Measurements from ENCODE around the gene GPR132. TPM values are rescaled to one million over a fixed set of nuclear protein-coding genes. Genes with fewer than 3 reads are reported as not detected.
A peak's percentile ranks its signal among the peaks of the same experiment; 100 is the strongest.

Gene GPR132
- total RNA-seq, 1 donor from 2014 or later: 7.2 TPM

DNA sequence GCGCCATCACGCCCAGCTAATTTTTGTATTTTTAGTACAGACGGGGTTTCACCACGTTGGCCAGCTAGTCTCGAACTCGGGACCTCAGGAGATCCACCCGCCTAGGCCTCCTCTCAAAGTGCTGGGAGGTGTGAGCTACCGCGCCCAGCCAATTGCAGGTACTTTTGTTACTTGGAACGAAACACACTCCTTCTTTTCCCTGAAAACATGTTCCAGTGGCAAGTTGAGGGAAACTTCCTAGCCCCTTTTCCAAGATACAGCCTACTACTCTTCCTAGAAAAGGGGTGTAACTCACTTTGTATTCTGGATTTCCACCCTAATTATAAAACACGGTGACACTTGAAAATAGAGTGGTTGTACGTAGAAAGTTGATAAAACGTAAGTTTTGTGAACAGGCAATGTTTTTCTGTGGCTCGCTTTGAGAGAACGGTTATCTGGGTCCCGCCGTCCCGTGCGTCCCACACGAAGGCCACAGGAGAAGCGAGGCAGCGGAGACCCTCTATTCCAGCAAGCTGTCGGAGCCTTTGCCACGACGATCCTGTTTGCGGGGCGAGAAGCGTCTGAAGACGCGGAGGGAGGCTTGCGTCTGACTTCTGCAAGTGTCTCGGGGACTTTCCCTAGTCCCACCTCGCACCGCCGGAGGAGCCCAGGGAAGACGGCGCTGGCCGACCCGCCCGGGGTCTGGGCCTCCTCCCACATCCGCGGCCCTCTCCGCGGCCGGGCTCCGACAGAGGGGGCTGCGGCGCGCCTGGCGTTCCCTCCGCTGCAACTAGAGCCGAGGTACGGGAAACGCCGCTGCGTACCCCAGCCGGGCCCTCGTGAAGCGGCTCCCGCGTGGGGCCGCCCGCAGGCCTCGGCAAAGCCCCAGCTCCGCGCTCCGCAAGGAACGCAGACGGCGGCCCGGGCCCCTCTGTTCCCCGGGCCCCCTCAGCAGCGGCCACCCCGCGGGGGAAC is 45.1 kb downstream of the GPR132 start:
- H3K27ac ChIP-seq: peak overlapping the region; percentile 85
- TF ChIP-seq, protein P1, sequence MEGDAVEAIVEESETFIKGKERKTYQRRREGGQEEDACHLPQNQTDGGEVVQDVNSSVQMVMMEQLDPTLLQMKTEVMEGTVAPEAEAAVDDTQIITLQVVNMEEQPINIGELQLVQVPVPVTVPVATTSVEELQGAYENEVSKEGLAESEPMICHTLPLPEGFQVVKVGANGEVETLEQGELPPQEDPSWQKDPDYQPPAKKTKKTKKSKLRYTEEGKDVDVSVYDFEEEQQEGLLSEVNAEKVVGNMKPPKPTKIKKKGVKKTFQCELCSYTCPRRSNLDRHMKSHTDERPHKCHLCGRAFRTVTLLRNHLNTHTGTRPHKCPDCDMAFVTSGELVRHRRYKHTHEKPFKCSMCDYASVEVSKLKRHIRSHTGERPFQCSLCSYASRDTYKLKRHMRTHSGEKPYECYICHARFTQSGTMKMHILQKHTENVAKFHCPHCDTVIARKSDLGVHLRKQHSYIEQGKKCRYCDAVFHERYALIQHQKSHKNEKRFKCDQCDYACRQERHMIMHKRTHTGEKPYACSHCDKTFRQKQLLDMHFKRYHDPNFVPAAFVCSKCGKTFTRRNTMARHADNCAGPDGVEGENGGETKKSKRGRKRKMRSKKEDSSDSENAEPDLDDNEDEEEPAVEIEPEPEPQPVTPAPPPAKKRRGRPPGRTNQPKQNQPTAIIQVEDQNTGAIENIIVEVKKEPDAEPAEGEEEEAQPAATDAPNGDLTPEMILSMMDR (IDR thresholded peaks at IDR 0.05): no peak
- no peaks in the 10 kb centered on the region for H3K9me3 ChIP-seq
- peak; percentile 61 for DNase-seq
- ATAC-seq: peak; percentile 23 to 43
- H3K36me3 ChIP-seq: no peaks in the 10 kb centered on the region
- peak overlapping the region; percentile 92 for H3K4me3 ChIP-seq
- peaks cover 26% of the 10 kb centered on the region for H3K4me1 ChIP-seq
- H3K27me3 ChIP-seq (ENCODE audit: low read depth): no peaks in the 10 kb centered on the region
- intact Hi-C loops (cut with DNase I): no loop called here

GRCh38 chr14:105018414-105018813 is 46.8 kb downstream of the GPR132 start:
- DNase-seq: no peak
- Histone ChIP-seq H3K36me3 (no peaks in the 10 kb centered on the region), H3K27me3 (ENCODE audit: low read depth) (no peaks in the 10 kb centered on the region), H3K27ac (no peak overlapping the region), H3K4me1 (peaks cover 26% of the 10 kb centered on the region), H3K9me3 (no peaks in the 10 kb centered on the region), H3K4me3 (no peak overlapping the region)
- intact Hi-C loops (cut with DNase I): no loop called here
- TF ChIP-seq, protein P1 (IDR thresholded peaks at IDR 0.05): no peak
- no peak for ATAC-seq

DNA sequence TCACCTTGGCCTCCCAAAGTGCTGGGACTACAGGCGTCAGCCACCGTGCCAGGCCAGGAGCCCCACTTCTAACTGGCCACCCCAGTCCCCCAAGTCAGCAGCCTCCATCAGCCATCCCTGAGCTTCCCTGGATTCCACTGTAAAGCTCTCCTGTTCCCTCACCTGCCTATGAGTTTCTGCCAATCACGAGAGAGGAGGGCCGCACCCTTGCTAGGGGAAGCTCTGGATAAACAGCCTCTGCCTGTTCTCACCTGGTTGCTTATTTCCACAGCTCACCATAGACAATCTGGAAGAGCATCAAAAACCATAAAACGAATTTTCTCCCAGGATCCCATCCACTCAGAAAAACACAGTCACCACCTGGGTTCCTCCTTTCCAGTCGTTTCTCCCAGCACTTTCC is 49.3 kb downstream of the GPR132 start:
- ATAC-seq: no peak
- DNase-seq: no peak
- H3K4me1 ChIP-seq: peaks cover 17% of the 10 kb centered on the region
- no peak overlapping the region for H3K27ac ChIP-seq
- H3K36me3 ChIP-seq: peaks cover 7% of the 10 kb centered on the region
- no peaks in the 10 kb centered on the region for H3K9me3 ChIP-seq
- TF ChIP-seq, protein P1 (IDR thresholded peaks at IDR 0.05): no peak
- intact Hi-C loops (cut with DNase I): no loop called here
- H3K27me3 ChIP-seq (ENCODE audit: low read depth): no peaks in the 10 kb centered on the region
- H3K4me3 ChIP-seq: no peak overlapping the region

DNA sequence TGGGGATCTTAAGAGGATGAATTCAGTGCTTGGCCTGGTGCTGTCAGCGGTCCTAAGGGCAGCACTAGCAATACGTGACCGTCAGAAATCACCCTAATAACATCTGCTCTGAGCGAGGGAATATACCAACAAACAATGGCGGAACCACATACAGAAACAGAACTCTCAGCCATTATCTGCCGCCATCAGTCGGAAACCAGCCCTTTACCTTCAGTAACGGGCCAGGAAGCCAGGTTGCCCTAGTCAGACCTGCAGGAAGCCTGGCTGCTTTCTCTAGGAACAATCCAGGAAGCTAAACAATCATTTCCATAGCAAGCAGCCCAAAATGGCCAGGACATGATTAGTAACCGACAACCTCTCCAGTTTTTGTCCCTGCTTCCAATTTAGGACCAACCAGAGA is 50.0 kb downstream of the GPR132 start:
- TF ChIP-seq, protein P1 (IDR thresholded peaks at IDR 0.05): no peak
- peaks cover 14% of the 10 kb centered on the region for H3K36me3 ChIP-seq
- H3K9me3 ChIP-seq: no peaks in the 10 kb centered on the region
- no peaks in the 10 kb centered on the region for H3K27me3 ChIP-seq (ENCODE audit: low read depth)
- peaks cover 17% of the 10 kb centered on the region for H3K4me1 ChIP-seq
- no peak for DNase-seq
- no peak overlapping the region for H3K4me3 ChIP-seq
- intact Hi-C loops (cut with DNase I): no loop called here
- no peak for ATAC-seq
- no peak overlapping the region for H3K27ac ChIP-seq

GRCh38 chr14:105014631-105015030 is 50.6 kb downstream of the GPR132 start:
- H3K27ac ChIP-seq: no peak overlapping the region
- peaks cover 12% of the 10 kb centered on the region for H3K4me1 ChIP-seq
- TF ChIP-seq, protein P1 (IDR thresholded peaks at IDR 0.05): no peak
- no peak for ATAC-seq
- peaks cover 20% of the 10 kb centered on the region for H3K36me3 ChIP-seq
- DNase-seq: no peak
- H3K4me3 ChIP-seq: no peak overlapping the region
- intact Hi-C loops (cut with DNase I): no loop called here
- no peaks in the 10 kb centered on the region for H3K9me3 ChIP-seq
- no peaks in the 10 kb centered on the region for H3K27me3 ChIP-seq (ENCODE audit: low read depth)

Measured in lower lobe of right lung (tissue), 2 donors.